Activated CD8-positive, alpha-beta memory T cell treated with anti-CD3 and anti-CD28 coated beads, Interleukin-2, amount 50 U/mL, for 1 hour (primary cell): ENCODE measurements around the gene IFI30.
"Not testable (repeated sequence)": the region's sequence is repeated elsewhere in the genome, so short reads cannot be mapped to it uniquely, and the experiment has no call there.

Source experiments
- DNase-seq: peaks from one replicate; pipeline ENCODE4 v3.0.0-alpha.2; 2020; ENCODE audit errors: extremely low read depth

Gene IFI30

DNA sequence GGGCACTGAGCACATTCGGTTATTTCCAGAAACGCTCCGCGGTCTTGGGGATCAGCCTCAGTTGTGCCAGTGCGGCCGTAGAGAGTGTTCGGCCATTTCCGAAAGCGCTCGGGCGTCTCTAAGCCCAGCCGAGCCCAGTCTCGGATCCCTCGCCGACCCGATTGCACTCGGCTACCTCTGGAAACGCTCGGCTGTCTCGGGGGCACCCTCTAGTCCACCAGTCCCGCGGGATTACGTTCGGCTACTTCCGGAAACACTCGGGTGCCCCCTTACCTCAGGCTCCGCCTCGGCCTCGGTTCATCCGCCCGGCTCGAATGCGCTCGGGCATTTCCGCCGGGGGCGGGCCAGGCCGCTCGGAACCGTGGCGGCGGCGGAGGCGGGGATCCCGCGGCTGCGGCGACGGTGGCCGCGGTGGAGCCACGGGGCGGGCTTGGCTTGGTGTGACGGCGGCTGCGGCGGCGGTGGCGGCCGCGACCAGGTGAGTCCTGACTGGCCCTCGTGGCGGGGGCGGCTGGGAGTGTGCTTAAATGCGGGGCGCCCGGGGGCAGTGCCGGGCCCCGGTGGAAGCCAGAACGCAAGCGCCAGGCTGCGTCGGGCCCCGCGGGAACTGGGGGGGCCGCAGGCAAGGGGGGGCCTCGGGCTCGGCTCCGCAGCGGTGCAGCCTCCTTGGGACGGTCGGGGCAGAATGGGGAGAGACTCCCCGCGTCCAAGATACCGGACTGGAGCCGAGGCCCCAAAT lies 20.6 kb upstream of the IFI30 start, which contains the start of gene PIK3R2:
Gene PIK3R2 (plus strand): TSS at position 347 of the 739 bp plus-strand sequence. CDS start 2,717 bp downstream, outside the sequence.
- peak; percentile 98 for DNase-seq

DNA sequence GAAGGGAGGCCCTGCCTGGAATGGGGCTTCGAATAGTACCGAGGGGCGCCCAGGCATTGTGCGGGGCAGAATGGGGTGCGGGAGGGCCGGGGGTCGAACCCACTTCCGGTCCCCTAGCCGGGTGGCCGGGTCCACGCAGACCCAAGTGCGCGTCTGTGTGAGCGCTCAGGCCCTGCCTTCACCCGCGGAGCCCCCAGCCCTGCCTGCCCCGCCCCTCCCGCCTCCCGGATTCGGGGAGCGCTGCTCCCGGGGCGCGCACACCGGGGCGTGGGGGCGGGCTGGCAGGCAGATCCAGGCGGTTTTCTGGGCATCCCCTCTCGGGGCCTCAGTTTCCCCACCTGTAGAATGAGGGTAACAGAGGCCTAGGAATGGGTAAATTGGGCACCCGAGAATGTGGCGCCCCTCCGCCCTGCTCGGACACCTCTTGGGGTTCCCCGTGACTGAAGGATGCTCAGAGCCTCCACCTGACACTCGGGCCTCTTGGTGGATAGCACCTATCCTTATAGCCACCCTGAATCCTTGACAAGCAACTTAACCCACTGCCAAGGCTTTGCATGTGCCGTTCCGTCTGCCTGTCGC lies 20.0 kb upstream of the IFI30 start:
- no peak for DNase-seq

DNA sequence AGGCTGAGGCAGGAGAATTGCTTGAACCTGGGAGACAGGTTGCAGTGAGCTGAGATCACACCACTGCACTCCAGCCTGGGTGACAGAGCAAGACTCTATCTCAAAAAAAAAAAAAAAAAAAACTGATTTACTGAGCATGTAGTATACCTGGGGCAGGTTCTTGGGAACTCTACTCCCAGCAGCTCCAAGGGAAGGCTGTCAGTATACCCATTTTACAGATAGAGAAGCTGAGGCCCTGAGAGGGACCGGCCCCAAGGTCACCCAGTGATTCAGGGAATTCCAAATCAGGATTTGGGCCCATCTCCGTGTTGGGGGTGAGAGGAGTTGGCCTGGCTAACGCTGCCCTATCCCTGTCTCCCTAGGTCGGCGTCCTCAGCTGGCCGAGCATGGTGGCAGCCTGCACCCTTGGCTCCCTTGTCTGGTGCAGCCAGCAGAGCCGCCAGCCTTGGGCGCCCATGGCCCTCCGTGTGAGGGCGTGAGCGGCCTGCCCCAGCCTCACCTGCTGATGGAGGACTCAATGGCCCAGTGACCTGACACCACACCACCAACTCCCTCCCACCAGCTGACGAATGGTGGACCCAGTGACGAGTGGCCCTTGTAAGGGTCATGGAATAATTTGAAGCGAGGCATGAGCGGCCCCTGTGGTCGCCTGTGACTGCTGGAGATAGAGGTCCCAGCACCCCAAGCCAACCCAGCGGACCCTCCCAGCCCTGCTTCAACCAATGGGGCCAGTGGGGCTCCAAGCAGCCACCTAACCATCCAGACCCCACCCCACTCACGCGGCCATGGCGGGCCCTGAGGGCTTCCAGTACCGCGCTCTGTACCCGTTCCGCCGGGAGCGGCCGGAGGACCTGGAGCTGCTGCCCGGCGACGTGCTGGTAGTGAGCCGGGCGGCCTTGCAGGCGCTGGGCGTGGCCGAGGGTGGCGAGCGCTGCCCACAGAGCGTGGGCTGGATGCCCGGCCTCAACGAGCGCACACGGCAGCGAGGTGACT lies 18.2 kb upstream of the IFI30 start:
- no peak for DNase-seq

DNA sequence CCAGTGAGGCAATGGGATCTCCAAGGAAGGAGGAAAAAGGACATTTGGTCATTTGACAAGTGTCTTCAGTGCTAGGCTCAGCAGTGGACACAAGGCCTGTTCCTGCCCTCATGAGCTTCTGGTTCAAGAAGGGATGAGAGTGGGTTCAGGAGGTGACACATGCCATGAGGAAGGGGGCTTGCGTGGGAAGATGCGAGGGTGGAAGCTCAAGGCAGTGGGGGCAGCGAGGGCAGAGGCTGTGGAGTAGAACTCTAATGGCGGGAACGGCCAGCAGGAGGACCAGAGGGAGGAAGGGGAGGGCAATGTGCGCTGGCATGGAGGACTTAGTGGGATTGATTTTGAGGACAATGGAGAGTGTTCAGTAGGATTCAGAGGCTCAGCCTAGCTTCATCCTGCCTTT lies 17.3 kb upstream of the IFI30 start:
- no peak for DNase-seq

DNA sequence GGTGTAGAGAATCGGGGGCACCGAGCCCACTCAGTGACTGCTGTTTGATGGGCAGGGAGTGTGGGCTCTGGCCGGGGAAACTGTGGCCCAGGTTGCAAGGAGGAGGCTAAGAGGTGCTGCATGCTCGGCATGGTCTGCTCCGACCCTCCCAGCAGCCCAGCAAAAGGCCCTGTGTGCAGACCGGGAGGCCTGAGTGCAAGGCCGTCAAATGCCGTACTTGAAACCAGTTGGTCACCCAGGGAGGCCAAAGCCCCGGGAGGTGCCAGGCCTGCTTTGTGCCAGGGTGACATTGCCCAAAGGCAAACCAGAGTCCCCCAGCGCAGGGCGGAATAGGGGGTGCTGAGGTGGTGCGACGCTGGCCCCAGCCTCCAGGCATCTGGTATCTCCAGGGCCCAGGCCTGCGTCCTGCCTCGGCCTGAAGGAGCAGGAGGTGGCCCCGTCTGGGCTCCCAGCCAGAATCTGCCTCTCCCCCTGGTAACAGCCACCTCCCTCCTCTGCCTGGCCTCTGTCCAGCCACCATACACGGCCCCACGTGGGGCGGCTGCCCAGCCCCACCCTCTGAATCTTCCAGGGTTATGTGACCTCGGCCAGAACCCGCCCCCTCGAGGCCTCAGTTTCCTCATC lies 16.7 kb upstream of the IFI30 start:
- no peak for DNase-seq

DNA sequence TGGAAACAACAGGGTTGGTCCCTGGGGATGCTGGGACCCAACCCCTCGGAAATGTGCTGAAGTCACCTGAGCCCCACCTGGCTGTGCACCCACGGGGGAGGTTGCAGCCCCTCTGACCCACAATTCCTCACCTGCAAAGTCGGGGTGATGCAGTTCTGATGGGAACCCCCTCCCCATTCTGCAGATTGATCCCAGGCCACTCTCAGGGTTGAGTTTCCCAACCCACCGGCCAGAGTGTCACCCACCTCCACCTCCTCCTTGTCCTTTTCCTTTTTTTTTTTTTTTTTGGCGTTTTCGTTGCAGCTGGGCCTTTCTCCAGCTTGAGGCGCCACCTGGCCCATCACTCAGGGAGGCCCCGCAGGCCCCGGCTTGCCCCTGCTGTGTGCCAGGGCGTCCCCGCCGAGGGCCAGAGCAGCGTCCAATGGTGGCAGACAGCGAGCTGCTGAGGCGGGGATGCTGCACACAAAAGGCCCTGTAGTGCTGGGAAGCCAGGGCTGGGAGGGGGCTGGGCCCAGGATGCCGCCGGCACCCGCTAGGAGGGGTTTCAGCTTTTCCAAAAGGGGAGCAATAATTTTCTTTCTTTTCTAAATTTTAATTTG lies 16.0 kb upstream of the IFI30 start:
- DNase-seq, result no peak

DNA sequence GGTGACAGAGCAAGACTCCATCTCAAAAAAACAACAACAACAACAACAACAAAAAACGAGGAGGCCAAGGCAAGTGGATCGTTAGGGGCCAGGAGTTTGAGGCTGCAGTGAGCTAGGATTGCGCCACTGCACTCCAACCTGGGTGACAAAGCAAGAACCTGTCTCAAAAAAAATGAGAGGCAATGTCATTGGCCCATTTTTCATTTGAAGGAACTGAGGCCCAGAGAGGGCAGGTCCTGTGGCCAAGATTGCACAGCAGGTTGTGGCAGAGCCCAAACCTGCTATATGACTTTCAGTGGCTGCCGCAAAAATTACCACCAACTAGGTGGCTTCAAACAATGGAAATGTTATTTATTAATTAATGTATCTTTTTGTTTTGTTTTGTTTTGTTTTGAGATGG lies 15.1 kb upstream of the IFI30 start:
- no peak for DNase-seq

DNA sequence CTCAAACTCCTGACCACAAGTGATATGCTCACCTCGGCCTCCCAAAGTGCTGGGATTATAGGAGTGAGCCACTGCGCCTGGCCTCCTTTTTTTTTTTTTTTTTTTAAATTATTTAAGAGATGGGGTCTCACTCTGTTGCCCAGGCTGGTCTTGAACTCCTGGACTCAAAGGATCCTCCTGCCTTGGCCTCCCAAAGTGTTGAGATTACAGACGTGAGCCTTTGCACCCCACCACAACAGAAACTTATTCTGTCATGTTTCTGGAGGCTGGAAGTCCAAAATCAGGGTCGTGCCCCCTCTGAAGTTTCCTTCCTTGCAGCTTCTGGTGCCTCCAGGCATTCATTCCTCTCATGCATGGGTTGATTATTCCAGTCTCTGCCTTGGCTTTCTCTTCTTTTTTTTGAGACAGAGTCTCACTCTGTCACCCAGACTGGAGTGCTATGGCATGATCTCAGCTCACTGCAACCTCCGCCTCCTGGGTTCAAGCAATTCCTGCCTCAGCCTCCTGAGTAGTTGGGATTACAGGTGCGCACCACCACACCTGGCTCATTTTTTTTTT lies 14.5 kb upstream of the IFI30 start:
- not testable (repeated sequence) for DNase-seq

DNA sequence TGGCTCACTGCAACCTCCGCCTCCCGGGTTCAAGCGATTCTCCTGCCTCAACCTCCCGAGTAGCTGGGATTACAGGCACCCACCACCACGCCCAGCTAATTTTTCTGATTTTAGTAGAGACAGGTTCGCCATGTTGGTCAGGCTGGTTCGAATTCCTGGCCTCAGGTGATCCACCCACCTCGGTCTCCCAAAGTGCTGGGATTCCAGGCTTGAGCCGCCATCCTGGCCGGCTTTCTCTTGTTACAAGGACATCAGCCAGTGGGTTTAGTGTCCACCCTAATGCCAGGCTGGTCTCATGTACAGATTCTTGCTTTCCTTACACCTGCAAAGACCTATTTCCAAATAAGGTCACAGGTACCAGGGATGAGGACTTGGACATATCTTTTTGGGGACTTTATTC lies 13.8 kb upstream of the IFI30 start:
- DNase-seq, result no peak

DNA sequence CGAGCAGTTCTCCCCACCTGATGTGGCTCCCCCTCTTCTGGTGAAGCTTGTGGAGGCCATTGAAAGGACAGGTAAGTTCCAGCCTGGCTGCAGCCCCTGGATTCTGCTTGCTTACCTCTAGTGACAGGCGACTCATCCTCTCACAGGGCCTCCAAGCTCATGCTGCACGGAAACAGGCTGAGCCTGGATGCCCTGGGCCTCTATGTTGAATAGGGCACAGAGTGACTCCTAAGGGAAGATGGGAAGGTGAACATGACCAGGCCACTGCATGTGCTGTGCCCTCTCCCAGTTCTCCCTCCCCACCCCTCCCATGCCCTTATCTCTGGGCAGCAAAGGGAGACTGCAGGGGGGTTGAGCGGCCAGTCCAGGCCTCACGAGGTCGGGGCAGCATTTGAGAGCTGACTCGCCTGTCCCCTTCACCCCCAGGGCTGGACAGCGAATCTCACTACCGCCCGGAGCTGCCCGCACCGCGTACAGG lies 13.1 kb upstream of the IFI30 start:
- DNase-seq, result no peak

DNA sequence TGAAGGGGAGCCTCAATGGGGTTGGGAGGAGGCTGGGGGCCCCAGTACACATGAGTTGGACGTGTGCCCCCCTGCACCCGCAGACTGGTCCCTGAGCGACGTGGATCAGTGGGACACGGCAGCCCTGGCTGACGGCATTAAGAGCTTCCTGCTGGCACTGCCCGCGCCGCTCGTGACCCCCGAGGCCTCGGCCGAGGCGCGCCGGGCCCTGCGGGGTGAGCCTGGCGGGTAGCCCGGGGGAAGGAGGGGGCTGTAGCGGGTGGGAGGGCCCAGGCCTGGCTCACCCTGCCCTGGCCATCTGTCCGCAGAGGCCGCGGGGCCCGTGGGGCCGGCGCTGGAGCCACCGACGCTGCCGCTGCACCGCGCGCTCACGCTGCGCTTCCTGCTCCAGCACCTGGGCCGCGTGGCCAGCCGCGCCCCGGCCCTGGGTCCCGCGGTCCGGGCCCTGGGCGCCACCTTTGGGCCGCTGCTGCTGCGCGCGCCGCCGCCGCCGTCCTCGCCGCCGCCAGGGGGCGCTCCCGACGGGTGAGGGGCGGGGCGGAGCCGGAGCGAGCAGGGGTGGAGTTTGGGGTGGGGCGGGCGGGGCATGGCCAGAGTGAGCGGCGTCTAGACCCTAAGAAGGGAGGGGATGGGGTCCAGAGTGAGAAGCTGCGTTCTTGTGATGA lies 12.5 kb upstream of the IFI30 start:
- no peak for DNase-seq

DNA sequence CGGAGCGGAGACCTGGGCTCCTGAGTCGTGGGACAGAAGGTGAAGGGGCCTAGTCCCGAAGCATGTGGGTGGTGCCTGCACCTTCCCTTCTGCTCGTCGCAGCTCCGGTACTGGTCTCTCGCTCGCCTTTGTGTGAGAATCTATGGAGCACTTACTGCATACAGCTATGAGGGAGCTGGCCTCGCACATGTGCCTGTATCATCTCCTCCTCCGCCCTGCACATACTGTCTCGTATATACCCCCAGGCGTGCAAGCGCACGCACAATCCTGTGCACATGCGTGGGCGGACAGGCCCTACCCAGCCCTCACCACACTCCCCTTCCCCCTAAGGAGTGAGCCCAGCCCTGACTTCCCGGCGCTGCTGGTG lies 12.0 kb upstream of the IFI30 start:
- no peak for DNase-seq

DNA sequence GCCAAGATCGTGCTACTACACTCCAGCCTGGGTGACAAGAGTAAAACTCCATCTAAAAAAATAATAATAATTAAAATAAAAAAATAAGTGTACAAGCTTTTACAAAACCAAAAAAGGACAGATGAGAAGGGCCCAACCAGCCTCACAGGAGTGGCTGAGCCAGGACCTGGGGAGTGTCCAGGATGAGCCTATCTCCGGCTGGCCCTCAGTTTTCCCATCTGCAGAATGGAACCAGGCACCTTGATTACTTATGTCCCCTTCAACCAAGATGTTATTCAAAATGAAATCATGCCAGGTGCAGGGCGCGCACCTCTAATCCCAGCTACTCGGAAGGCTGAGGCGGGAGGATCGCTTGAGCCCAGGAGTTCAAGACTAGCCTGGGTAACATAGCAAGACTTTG lies 9.5 kb upstream of the IFI30 start:
- no peak for DNase-seq

DNA sequence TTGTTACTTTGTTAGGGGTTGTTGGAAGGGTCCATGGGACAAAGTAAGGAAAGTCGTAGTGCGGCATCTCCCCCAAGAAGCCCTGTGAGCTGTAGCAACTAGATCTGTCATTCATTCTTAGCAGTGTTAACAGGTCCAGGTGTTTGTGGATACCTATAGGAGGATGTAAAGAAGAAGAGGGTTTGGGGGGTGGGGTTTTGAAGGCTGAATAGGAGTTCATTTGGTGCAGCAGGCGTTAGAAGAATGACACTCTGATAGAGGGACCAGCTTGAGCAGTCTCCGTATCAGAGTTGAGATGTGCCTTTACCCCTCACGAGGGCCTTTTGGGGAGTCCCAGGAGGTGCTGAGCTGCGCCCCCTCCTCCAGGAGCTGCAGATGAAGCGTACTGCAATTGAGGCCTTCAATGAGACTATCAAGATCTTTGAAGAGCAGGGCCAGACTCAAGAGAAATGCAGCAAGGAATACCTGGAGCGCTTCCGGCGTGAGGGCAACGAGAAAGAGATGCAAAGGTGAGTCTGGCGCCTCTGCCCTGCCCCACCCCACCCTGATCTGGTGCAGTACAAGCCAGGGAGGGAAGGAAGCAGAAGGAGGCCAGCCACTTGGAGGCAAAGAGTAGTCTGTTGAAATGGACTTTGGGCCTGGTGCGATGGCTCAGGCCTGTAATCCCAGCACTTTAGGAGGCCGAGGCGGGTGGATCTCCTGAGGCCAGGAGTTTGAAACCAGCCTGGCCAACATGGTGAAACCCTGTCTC lies 7.6 kb upstream of the IFI30 start:
- DNase-seq, result no peak

DNA sequence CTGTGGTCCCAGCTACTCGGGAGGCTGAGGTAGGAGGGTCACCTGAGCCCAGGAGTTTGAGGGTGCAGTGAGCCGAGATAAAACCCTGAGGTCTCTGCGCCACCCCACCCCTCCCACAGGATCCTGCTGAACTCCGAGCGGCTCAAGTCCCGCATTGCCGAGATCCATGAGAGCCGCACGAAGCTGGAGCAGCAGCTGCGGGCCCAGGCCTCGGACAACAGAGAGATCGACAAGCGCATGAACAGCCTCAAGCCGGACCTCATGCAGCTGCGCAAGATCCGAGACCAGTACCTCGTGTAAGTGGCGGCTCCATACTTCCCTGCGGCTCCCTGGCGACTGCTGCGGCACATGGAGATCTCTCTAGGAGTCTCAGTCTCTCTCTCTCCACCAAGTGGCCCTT lies 6.6 kb upstream of the IFI30 start:
- DNase-seq, result no peak

DNA sequence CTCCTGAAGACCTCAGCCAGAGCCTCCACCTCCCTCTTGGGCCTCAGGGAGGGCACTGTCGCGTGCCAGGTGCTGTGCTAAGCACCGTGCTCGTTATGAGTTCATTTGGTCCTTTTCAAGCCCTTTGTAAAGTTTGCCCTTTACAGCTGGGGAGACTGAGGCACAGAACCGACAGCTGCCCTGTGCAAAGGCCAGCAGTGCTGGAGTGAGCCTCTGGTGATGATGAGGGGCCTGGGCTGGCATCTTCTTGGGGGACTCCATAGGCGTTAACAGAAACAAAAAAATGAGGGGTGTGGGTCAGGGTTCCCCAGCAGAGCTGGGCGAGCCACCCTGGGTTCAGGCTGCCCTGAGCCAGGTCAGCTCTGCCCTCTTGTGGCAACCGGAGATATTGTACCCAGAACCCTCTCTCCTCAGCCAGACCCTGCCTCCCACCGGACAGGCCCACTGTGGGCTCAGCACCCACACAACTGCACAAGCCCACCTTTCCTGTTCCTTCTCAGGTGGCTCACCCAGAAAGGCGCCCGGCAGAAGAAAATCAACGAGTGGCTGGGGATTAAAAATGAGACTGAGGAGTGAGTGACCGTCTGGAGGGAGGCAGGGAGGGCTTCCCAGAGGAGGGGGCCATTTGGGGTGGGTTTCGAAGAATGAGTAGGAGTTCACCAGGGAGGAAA lies 5.5 kb upstream of the IFI30 start:
- no peak for DNase-seq

DNA sequence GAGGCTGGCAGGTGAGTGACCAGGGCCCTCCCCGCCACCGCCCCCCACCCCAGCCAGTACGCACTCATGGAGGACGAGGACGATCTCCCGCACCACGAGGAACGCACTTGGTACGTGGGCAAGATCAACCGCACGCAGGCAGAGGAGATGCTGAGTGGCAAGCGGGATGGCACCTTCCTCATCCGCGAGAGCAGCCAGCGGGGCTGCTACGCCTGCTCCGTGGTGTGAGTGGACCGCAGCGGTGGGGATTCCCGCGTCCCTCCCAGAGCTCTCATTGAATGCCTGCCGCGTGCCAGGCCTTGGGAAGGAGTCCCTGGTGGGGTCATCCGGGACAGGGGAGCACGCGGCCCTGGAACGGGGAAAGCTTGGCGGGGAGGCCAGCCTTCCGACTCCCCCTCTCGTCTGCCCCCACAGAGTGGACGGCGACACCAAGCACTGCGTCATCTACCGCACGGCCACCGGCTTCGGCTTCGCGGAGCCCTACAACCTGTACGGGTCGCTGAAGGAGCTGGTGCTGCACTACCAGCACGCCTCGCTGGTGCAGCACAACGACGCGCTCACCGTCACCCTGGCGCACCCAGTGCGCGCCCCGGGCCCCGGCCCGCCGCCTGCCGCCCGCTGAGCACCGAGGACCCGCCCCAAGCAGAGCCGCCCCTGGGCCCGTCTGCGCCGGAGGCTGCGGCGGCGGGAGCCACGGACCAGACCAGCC lies 4.8 kb upstream of the IFI30 start:
- DNase-seq, result no peak

DNA sequence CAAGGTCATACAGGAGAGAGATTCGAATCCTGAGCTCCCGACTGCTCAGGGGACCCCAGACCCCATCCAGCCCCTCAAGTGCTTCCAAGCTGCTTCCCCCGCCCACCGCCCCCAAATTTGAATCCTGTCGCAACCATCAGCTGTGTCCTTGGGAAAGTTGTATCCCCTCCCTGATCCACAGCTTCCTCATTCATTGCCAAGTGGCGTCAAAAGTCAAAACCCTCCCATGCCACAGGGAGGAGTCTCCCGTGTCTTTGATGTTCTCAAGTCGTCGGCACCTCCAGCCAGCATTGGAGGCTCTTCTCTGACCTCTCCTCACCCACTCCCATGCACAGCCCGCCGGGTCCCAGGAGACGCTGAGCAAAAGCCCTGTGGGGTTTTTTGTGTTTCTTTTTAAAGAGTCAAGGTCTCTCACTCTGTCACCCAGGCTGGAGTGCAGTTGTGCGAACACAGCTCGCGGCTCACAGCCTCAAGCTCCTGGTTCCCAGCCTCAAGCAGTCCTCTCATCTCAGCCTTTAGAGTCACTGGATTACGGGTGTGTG lies 2.8 kb upstream of the IFI30 start:
- no peak for DNase-seq
